GM23338 (cell line): ENCODE results near the gene HSF2BP. TPM values are rescaled to one million over a fixed set of nuclear protein-coding genes. Genes with fewer than 3 reads are reported as not detected.

Experiments used
- ATAC-seq: fragments of 200-7000 bp; cut with Tn5 transposase; 3 replicates; pipeline ENCODE4 v1.9.1; 2020
- DNase-seq: peaks from one replicate; pipeline ENCODE4 v3.0.0-alpha.2; 2015; ENCODE audit warnings: low spot score
- H2AFZ ChIP-seq: fragments of 200-600 bp; sonication (generic); 2 replicates; pipeline ENCODE4 v1.8.0; 2016; ENCODE audit warnings: antibody characterized with exemption, mild to moderate bottlenecking, moderate library complexity
- H3F3A ChIP-seq: fragments of 200-600 bp; sonication (generic); replicated peaks from 2 replicates; pipeline ENCODE4 v1.8.0; 2017; ENCODE audit warnings: antibody characterized with exemption, mixed run types, low read depth
- H3K27ac ChIP-seq: fragments of 200-600 bp; sonication (generic); 2 replicates; pipeline ENCODE4 v1.6.1; 2016; ENCODE audit warnings: low read depth
- H3K27me3 ChIP-seq: fragments of 200-600 bp; sonication (generic); 2 replicates; pipeline ENCODE4 v1.8.0; 2016; ENCODE audit warnings: mild to moderate bottlenecking, mixed run types, moderate library complexity; ENCODE audit not compliant: insufficient read depth
- H3K36me3 ChIP-seq: fragments of 200-600 bp; sonication (generic); 2 replicates; pipeline ENCODE4 v1.8.0; 2016; ENCODE audit warnings: mild to moderate bottlenecking; ENCODE audit not compliant: insufficient read depth
- H3K4me1 ChIP-seq: fragments of 200-600 bp; sonication (generic); 2 replicates; pipeline ENCODE4 v1.8.0; 2016; ENCODE audit warnings: mild to moderate bottlenecking, moderate library complexity; ENCODE audit not compliant: insufficient read depth
- H3K4me2 ChIP-seq: fragments of 200-600 bp; sonication (generic); 2 replicates; pipeline ENCODE4 v1.7.1; 2017; ENCODE audit warnings: mixed run types
- H3K4me3 ChIP-seq: fragments of 200-600 bp; sonication (generic); 2 replicates; pipeline ENCODE4 v1.6.1; 2016; ENCODE audit warnings: mixed run types
- H3K79me2 ChIP-seq: fragments of 200-600 bp; sonication (generic); replicated peaks from 2 replicates; pipeline ENCODE4 v1.8.0; 2017; ENCODE audit warnings: mild to moderate bottlenecking; ENCODE audit not compliant: insufficient read depth
- H3K9me2 ChIP-seq: fragments of 200-600 bp; sonication (generic); 2 replicates; pipeline ENCODE4 v1.8.0; 2017; ENCODE audit not compliant: insufficient read depth
- H4K20me1 ChIP-seq: fragments of 200-600 bp; sonication (generic); replicated peaks from 2 replicates; pipeline ENCODE4 v1.8.0; 2017; ENCODE audit warnings: mild to moderate bottlenecking; ENCODE audit not compliant: insufficient read depth
- H3K27ac Mint-ChIP-seq: 2 replicates; pipeline ENCODE4 v1.8.0; 2020; ENCODE audit warnings: inconsistent platforms, mild to moderate bottlenecking, moderate library complexity, mixed read lengths
- H3K27me3 Mint-ChIP-seq: 3 replicates; pipeline ENCODE4 v1.8.0; 2022; ENCODE audit warnings: low read depth, mild to moderate bottlenecking, moderate library complexity, mixed read lengths, inconsistent platforms; ENCODE audit not compliant: insufficient read depth, poor library complexity
- H3K36me3 Mint-ChIP-seq: 3 replicates; pipeline ENCODE4 v1.8.0; 2021; ENCODE audit warnings: low read depth, mild to moderate bottlenecking, inconsistent platforms, moderate library complexity, mixed read lengths
- H3K4me1 Mint-ChIP-seq: 3 replicates; pipeline ENCODE4 v1.8.0; 2020; ENCODE audit warnings: mild to moderate bottlenecking, inconsistent platforms, mixed read lengths
- H3K4me3 Mint-ChIP-seq: 3 replicates; pipeline ENCODE4 v1.8.0; 2021; ENCODE audit warnings: moderate library complexity, mild to moderate bottlenecking, inconsistent platforms, mixed read lengths
- H3K9me3 Mint-ChIP-seq: 3 replicates; pipeline ENCODE4 v1.8.0; 2020; ENCODE audit warnings: moderate library complexity, mild to moderate bottlenecking, inconsistent platforms, mixed read lengths
- CREB1 ChIP-seq: fragments of 250-450 bp; sonication (Bioruptor Pico); IDR thresholded peaks from 2 replicates; pipeline ENCODE4 v1.5.0; 2020; ENCODE audit warnings: low read depth, mild to moderate bottlenecking, moderate library complexity
- EZH2 ChIP-seq: fragments of 200-600 bp; sonication (generic); IDR thresholded peaks from one replicate; pipeline ENCODE4 v1.8.0; 2017; ENCODE audit warnings: antibody characterized with exemption, mild to moderate bottlenecking, low read depth; ENCODE audit not compliant: unreplicated experiment
- POLR2AphosphoS5 ChIP-seq: IDR thresholded peaks from 2 replicates; pipeline ENCODE4 v1.6.1; 2016; ENCODE audit warnings: antibody characterized with exemption, low read depth
- REST ChIP-seq: IDR thresholded peaks from one replicate; pipeline ENCODE4 v1.6.1; 2018; ENCODE audit warnings: antibody characterized with exemption; ENCODE audit not compliant: unreplicated experiment
- ZNF114 ChIP-seq: fragments of 250-450 bp; sonication (Bioruptor Pico); IDR thresholded peaks from 2 replicates; pipeline ENCODE4 v1.5.0; 2020; ENCODE audit warnings: mild to moderate bottlenecking, moderate library complexity
- ZNF331 ChIP-seq: fragments of 250-450 bp; sonication (Bioruptor Pico); IDR thresholded peaks from 2 replicates; pipeline ENCODE4 v1.5.0; 2020; ENCODE audit warnings: low read depth, mild to moderate bottlenecking, moderate library complexity
- polyA plus RNA-seq: library from polyadenylated mRNA; unstranded; fragments of >200 nt; fragmentation: Nextera tagmentation; extraction: Ambion mirVana; gene quantifications from 2 replicates; pipeline ENCODE4 v1.2.1, GENCODE V29; 2016
- total RNA-seq: library from RNA; depleted of rRNA; stranded (reverse); fragments of >200 nt; shearing (Covaris generic); gene quantifications from 2 replicates; pipeline ENCODE4 v1.2.3, GENCODE V29; 2014
- TF ChIP-seq, protein P1 (sequence below): fragments of 250-450 bp; sonication (Bioruptor Pico); IDR thresholded peaks from 2 replicates; pipeline ENCODE4 v1.5.0; 2020; ENCODE audit warnings: mild to moderate bottlenecking, moderate library complexity
- TF ChIP-seq, protein P2 (sequence below), 2 experiments: fragments of 200-600 bp in 1 of 2; sonication (generic) in 1 of 2; conservative IDR thresholded peaks; 2 replicates each; pipeline versions ENCODE4 v1.5.1 to v1.6.1; 2016 to 2017; ENCODE audit warnings: antibody characterized with exemption in 2 of 2, low read depth in 2 of 2, mild to moderate bottlenecking in 2 of 2, moderate library complexity in 1 of 2

The HSF2BP gene
- total and polyA plus RNA-seq, 2 experiments from 2014 or later = 0.78 to 2.0 TPM

GRCh38 chr21:43696214-43696613 is 36.9 kb upstream of the HSF2BP start (continued):
- TF ChIP-seq, protein P1, sequence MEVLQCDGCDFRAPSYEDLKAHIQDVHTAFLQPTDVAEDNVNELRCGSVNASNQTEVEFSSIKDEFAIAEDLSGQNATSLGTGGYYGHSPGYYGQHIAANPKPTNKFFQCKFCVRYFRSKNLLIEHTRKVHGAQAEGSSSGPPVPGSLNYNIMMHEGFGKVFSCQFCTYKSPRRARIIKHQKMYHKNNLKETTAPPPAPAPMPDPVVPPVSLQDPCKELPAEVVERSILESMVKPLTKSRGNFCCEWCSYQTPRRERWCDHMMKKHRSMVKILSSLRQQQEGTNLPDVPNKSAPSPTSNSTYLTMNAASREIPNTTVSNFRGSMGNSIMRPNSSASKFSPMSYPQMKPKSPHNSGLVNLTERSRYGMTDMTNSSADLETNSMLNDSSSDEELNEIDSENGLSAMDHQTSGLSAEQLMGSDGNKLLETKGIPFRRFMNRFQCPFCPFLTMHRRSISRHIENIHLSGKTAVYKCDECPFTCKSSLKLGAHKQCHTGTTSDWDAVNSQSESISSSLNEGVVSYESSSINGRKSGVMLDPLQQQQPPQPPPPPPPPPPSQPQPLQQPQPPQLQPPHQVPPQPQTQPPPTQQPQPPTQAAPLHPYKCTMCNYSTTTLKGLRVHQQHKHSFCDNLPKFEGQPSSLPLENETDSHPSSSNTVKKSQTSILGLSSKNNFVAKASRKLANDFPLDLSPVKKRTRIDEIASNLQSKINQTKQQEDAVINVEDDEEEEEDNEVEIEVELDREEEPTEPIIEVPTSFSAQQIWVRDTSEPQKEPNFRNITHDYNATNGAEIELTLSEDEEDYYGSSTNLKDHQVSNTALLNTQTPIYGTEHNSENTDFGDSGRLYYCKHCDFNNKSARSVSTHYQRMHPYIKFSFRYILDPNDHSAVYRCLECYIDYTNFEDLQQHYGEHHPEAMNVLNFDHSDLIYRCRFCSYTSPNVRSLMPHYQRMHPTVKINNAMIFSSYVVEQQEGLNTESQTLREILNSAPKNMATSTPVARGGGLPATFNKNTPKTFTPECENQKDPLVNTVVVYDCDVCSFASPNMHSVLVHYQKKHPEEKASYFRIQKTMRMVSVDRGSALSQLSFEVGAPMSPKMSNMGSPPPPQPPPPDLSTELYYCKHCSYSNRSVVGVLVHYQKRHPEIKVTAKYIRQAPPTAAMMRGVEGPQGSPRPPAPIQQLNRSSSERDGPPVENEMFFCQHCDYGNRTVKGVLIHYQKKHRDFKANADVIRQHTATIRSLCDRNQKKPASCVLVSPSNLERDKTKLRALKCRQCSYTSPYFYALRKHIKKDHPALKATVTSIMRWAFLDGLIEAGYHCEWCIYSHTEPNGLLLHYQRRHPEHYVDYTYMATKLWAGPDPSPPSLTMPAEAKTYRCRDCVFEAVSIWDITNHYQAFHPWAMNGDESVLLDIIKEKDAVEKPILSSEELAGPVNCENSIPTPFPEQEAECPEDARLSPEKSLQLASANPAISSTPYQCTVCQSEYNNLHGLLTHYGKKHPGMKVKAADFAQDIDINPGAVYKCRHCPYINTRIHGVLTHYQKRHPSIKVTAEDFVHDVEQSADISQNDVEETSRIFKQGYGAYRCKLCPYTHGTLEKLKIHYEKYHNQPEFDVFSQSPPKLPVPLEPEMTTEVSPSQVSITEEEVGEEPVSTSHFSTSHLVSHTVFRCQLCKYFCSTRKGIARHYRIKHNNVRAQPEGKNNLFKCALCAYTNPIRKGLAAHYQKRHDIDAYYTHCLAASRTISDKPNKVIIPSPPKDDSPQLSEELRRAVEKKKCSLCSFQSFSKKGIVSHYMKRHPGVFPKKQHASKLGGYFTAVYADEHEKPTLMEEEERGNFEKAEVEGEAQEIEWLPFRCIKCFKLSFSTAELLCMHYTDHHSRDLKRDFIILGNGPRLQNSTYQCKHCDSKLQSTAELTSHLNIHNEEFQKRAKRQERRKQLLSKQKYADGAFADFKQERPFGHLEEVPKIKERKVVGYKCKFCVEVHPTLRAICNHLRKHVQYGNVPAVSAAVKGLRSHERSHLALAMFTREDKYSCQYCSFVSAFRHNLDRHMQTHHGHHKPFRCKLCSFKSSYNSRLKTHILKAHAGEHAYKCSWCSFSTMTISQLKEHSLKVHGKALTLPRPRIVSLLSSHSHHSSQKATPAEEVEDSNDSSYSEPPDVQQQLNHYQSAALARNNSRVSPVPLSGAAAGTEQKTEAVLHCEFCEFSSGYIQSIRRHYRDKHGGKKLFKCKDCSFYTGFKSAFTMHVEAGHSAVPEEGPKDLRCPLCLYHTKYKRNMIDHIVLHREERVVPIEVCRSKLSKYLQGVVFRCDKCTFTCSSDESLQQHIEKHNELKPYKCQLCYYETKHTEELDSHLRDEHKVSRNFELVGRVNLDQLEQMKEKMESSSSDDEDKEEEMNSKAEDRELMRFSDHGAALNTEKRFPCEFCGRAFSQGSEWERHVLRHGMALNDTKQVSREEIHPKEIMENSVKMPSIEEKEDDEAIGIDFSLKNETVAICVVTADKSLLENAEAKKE = no peak
- no peak for TF ChIP-seq REST

DNA sequence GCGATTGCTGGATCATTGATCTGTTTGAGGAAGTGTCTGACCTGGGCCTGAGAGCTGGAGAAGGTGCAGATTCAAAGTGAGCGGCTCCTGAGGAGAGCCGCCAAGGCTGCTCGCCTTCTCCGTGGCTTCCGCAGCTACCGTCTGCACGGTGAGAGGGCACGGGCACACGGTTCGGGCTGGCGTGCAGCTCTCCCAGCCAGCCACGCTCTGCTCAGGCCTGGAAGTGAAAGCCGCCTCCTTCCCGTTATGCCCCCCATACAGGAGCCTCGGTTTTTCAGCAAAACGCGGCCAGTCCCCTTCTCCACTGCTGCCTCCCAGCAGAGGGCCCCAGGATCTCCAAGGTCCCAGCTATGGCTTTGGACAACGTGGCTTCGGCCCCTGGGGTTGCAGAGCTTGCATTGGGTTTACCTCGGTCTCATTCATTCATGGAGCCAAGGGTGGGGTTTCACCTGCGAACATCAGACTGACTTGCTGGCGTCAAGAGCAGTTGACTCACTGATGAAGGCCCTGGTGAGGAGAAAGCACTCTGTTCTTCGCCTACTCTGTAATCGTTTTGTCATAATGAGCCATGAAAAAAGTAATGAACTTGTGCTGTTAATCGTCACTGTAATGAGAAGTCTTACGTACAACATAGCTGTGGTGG is 35.3 kb upstream of the HSF2BP start:
- no peak overlapping the region for H3K27ac Mint-ChIP-seq
- no peak overlapping the region for H3K4me3 Mint-ChIP-seq
- H3K36me3 ChIP-seq = peaks cover 15% of the 10 kb centered on the region
- no peak for TF ChIP-seq POLR2AphosphoS5
- TF ChIP-seq ZNF331 (CRISPR knock-in tag) = no peak
- no peak for TF ChIP-seq EZH2
- TF ChIP-seq, protein P2, sequence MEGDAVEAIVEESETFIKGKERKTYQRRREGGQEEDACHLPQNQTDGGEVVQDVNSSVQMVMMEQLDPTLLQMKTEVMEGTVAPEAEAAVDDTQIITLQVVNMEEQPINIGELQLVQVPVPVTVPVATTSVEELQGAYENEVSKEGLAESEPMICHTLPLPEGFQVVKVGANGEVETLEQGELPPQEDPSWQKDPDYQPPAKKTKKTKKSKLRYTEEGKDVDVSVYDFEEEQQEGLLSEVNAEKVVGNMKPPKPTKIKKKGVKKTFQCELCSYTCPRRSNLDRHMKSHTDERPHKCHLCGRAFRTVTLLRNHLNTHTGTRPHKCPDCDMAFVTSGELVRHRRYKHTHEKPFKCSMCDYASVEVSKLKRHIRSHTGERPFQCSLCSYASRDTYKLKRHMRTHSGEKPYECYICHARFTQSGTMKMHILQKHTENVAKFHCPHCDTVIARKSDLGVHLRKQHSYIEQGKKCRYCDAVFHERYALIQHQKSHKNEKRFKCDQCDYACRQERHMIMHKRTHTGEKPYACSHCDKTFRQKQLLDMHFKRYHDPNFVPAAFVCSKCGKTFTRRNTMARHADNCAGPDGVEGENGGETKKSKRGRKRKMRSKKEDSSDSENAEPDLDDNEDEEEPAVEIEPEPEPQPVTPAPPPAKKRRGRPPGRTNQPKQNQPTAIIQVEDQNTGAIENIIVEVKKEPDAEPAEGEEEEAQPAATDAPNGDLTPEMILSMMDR (conservative IDR thresholded peaks at IDR 0.05; ENCODE audit: low read depth in 2 of 2) = no peak; a peak in 1 of 4 replicates
- TF ChIP-seq CREB1 (CRISPR knock-in tag) = no peak
- TF ChIP-seq ZNF114 = no peak

More for the DNA sequence above, 35.3 kb upstream of the HSF2BP start:
- Mint-ChIP-seq H3K27me3 (peaks cover 8% of the 10 kb centered on the region), H3K9me3 (no peaks in the 10 kb centered on the region), H3K36me3 (peaks cover 76% of the 10 kb centered on the region), H3K4me1 (peaks cover 2% of the 10 kb centered on the region; the same call in 1 of the 3 replicates)
- H3K27ac ChIP-seq = no peak overlapping the region
- H3K4me3 ChIP-seq = no peak overlapping the region
- DNase-seq = no peak
- H3K79me2 ChIP-seq = no peaks in the 10 kb centered on the region
- no peak overlapping the region for H3K4me2 ChIP-seq
- no peaks in the 10 kb centered on the region for H3K27me3 ChIP-seq
- no peaks in the 10 kb centered on the region for H3K9me2 ChIP-seq
- ATAC-seq = no peak; the same call in 2 of the 3 replicates
- peaks cover 2% of the 10 kb centered on the region; the same call in 1 of the 2 replicates for H3F3A ChIP-seq
- H4K20me1 ChIP-seq = peaks cover 7% of the 10 kb centered on the region
- H3K4me1 ChIP-seq = no peaks in the 10 kb centered on the region
- no peak overlapping the region for H2AFZ ChIP-seq
